Osteocyte (in vitro differentiated cells): ENCODE data around the gene PRKAR1B. TPM values are rescaled to one million over a fixed set of nuclear protein-coding genes. Genes with fewer than 3 reads are reported as not detected.

ENCODE experiments used
- DNase-seq: peaks from one replicate; pipeline ENCODE4 v3.0.0; 2021; ENCODE audit warnings: mixed read lengths; ENCODE audit not compliant: unreplicated experiment; ENCODE audit errors: extremely low spot score
- H3K27ac Mint-ChIP-seq: one replicate; pipeline ENCODE4 v1.8.0; 2021; ENCODE audit warnings: mild to moderate bottlenecking, mixed read lengths; ENCODE audit not compliant: unreplicated experiment
- H3K27me3 Mint-ChIP-seq: one replicate; pipeline ENCODE4 v1.8.0; 2021; ENCODE audit warnings: mixed read lengths; ENCODE audit not compliant: unreplicated experiment
- H3K36me3 Mint-ChIP-seq: one replicate; pipeline ENCODE4 v1.8.0; 2021; ENCODE audit warnings: mixed read lengths; ENCODE audit not compliant: unreplicated experiment
- H3K4me1 Mint-ChIP-seq: one replicate; pipeline ENCODE4 v1.8.0; 2021; ENCODE audit warnings: mixed read lengths; ENCODE audit not compliant: unreplicated experiment
- H3K4me3 Mint-ChIP-seq: one replicate; pipeline ENCODE4 v1.8.0; 2021; ENCODE audit warnings: mild to moderate bottlenecking, moderate library complexity, mixed read lengths; ENCODE audit not compliant: unreplicated experiment
- H3K9me3 Mint-ChIP-seq: one replicate; pipeline ENCODE4 v1.8.0; 2021; ENCODE audit warnings: mixed read lengths; ENCODE audit not compliant: unreplicated experiment
- CTCF ChIP-seq: fragments of 200-600 bp; sonication (generic); IDR thresholded peaks from 2 replicates; pipeline ENCODE4 v1.5.0; 2021; ENCODE audit warnings: antibody characterized with exemption, mild to moderate bottlenecking, moderate library complexity
- total RNA-seq: library from RNA; stranded (reverse); gene quantifications from 2 replicates; pipeline ENCODE4 v1.2.1, GENCODE V29; 2021

The PRKAR1B gene
- total RNA-seq, 1 donor from 2014 or later: 12.0 TPM

GRCh38 chr7:610531-611280 is 116.4 kb downstream of the PRKAR1B start:
- Mint-ChIP-seq H3K27ac (peak overlapping the region; percentile 89), H3K27me3 (no peaks in the 10 kb centered on the region), H3K4me1 (peaks cover 34% of the 10 kb centered on the region), H3K9me3 (no peaks in the 10 kb centered on the region), H3K36me3 (no peaks in the 10 kb centered on the region), H3K4me3 (peak overlapping the region; percentile 23)
- DNase-seq: no peak
- no peak for TF ChIP-seq CTCF

GRCh38 chr7:610141-610530 is 116.9 kb downstream of the PRKAR1B start:
- no peaks in the 10 kb centered on the region for H3K36me3 Mint-ChIP-seq
- no peak overlapping the region for H3K4me3 Mint-ChIP-seq
- peaks cover 37% of the 10 kb centered on the region for H3K4me1 Mint-ChIP-seq
- H3K9me3 Mint-ChIP-seq: no peaks in the 10 kb centered on the region
- peak overlapping the region; percentile 89 for H3K27ac Mint-ChIP-seq
- no peak for TF ChIP-seq CTCF
- H3K27me3 Mint-ChIP-seq: no peaks in the 10 kb centered on the region
- no peak for DNase-seq

- no peak overlapping the region for H3K4me3 Mint-ChIP-seq
- H3K27me3 Mint-ChIP-seq: no peaks in the 10 kb centered on the region
- H3K4me1 Mint-ChIP-seq: peaks cover 45% of the 10 kb centered on the region
- H3K27ac Mint-ChIP-seq: peak overlapping the region; percentile 59
- no peaks in the 10 kb centered on the region for H3K36me3 Mint-ChIP-seq
- H3K9me3 Mint-ChIP-seq: no peaks in the 10 kb centered on the region
- no peak for TF ChIP-seq CTCF
- no peak for DNase-seq
Observed at GRCh38 chr7:609365-609764, 117.7 kb downstream of the PRKAR1B start.

- peaks cover 49% of the 10 kb centered on the region for H3K4me1 Mint-ChIP-seq
Observed at GRCh38 chr7:608954-609353, 118.1 kb downstream of the PRKAR1B start.

GRCh38 chr7:608361-608760 is 118.7 kb downstream of the PRKAR1B start:
- H3K4me3 Mint-ChIP-seq: no peak overlapping the region
- DNase-seq: no peak
- no peaks in the 10 kb centered on the region for H3K9me3 Mint-ChIP-seq
- peaks cover 54% of the 10 kb centered on the region for H3K4me1 Mint-ChIP-seq
- H3K27me3 Mint-ChIP-seq: no peaks in the 10 kb centered on the region
- no peaks in the 10 kb centered on the region for H3K36me3 Mint-ChIP-seq
- H3K27ac Mint-ChIP-seq: peak overlapping the region; percentile 90
- no peak for TF ChIP-seq CTCF

More at GRCh38 chr7:608954-609353, 118.1 kb downstream of the PRKAR1B start:
- Mint-ChIP-seq H3K27me3 (no peaks in the 10 kb centered on the region), H3K4me3 (no peak overlapping the region), H3K9me3 (no peaks in the 10 kb centered on the region), H3K27ac (peak overlapping the region; percentile 59), H3K36me3 (no peaks in the 10 kb centered on the region)
- no peak for DNase-seq
- TF ChIP-seq CTCF: no peak
